HG02840 (cell line): ENCODE data around the gene SNRPA1.

ENCODE experiments used
- ATAC-seq: cut with Tn5 transposase; IDR thresholded peaks from one replicate; pipeline ENCODE4 v1.9.1; 2021; ENCODE audit warnings: mild to moderate bottlenecking, moderate library complexity, moderate number of reproducible peaks; ENCODE audit not compliant: unreplicated experiment, low FRiP score

The SNRPA1 gene

GRCh38 chr15:101244036-101244781 is 50.8 kb downstream of the SNRPA1 start:
- no peak for ATAC-seq

GRCh38 chr15:101243420-101243819 is 51.6 kb downstream of the SNRPA1 start:
- ATAC-seq: no peak

- ATAC-seq: no peak
Observed at GRCh38 chr15:101242999-101243336, 52.1 kb downstream of the SNRPA1 start.

- ATAC-seq: peak; percentile 48
Observed at GRCh38 chr15:101242160-101242998, 52.7 kb downstream of the SNRPA1 start.

- no peak for ATAC-seq
Observed at GRCh38 chr15:101240358-101240757, 54.7 kb downstream of the SNRPA1 start.

- ATAC-seq: no peak
Observed at GRCh38 chr15:101239724-101240136, 55.3 kb downstream of the SNRPA1 start.

- no peak for ATAC-seq
Observed at GRCh38 chr15:101237251-101237650, 57.8 kb downstream of the SNRPA1 start.

- no peak for ATAC-seq
Observed at GRCh38 chr15:101233651-101234280, 61.3 kb downstream of the SNRPA1 start.

GRCh38 chr15:101232677-101233076 is 62.4 kb downstream of the SNRPA1 start:
- no peak for ATAC-seq
